GM19395 (cell line): ENCODE results near the gene MYH14.

Source experiments
- ATAC-seq: cut with Tn5 transposase; IDR thresholded peaks from one replicate; pipeline ENCODE4 v1.9.1; 2021; ENCODE audit warnings: mild to moderate bottlenecking, moderate library complexity; ENCODE audit not compliant: unreplicated experiment

The MYH14 gene

DNA sequence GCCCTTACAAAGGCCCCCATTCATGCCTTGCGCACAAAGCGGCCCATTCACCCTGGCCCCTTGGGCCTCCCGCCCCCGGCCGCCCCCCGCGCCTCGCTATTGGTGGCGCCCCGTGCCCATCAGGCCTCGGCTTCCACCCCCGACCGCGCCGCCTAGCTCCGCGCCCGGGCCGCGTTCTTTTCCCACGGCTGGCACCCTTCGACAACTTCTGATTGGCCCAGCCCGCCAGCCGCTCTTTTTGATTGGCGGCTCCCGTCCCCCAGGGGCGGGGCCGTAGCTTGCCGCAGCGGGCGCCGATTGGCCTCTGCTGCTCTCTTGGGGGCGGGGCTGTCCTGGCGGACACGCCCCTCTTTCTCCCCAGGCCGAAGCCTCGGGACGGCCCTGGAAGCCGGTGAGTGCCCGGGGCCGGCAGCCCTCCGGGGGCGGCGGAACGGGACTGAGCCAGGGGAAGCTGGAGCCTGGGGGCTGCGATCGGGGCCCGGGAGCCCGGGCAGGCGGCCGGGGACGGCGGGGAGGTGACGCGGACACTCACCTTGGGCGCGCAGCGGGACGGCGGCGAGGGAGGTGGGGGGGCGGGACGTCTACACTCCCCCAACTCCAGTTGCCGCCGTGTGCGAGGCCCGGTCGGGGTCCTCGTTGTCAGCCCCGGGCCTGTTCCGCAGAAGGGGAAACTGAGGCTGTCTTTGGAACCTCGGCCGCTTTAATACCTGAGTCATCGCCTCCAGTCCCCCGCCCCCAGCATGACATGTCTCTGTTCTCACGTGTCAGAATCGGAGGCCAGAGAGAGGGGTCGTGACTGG, at the start of gene MYH14:
TSS of gene MYH14 (plus strand) at position 342 of the 800 bp plus-strand sequence. CDS start 6,744 bp downstream, outside the sequence.
- no peak for ATAC-seq

DNA sequence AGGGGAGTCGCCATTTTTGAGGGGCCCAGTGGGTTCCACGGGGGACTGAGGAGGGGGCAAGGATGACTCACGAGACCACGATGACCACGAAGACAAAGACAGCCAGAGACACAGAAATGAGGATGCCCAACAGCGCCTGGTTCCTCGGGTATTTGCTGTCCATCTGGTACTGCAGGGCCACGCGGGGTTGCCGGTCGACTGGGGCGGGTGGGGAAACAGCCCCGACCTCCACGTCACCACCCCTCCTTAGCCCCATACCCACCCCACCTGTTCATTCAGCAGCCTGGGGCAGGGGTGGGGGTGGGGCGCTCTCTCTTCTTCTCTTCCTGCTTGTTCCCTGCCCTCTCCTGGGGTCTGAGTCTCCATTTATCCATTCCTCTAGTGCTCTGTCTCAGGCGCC, 48.9 kb upstream of the MYH14 start:
- no peak for ATAC-seq

DNA sequence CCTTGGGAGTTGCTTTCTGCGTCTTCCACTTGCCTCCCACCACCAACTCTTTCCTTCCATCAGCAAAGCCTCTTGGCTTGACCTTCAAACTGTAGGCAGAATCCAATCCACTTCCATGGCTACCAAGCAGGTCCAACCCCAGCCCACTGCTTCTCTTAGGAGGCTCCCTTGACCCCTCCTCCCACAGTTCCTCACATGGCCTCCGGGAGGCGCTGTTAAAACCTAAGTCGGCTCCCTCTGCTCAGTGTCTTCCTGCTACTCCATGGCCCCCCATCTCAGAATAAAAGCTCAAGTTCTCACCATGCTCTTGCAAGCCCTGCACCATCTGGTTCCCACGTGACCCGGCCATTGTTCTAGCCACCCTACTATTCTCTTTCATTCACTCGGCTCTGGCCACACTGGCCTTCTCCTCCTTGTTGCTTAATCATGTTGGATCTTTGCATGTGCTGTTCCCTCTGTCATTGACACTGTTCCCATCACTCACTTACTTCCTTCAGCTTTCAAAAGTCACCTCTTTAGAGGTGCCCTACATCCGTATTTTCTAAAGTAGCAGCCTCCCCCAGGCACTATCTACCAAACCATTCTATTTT, 47.8 kb upstream of the MYH14 start:
- ATAC-seq, result no peak

DNA sequence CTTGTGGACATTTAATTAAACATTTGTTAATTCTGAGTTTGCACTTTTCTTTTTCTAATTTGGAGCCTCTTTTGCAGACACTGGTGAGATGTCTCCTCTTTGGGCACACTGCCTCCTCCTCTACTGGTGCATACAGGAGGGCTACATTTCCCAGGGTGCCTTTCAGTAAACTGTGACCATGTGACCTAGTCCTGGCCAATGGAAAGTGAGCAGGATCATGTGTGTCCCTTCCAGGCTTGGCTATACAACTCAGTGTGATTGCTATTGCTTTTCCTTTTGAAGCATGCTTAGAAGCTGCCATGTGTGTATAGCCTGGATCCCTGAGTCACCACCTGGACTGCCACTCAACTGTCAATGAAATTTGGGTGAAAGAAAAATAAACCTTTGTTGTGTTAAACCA, 44.8 kb upstream of the MYH14 start:
- no peak for ATAC-seq

DNA sequence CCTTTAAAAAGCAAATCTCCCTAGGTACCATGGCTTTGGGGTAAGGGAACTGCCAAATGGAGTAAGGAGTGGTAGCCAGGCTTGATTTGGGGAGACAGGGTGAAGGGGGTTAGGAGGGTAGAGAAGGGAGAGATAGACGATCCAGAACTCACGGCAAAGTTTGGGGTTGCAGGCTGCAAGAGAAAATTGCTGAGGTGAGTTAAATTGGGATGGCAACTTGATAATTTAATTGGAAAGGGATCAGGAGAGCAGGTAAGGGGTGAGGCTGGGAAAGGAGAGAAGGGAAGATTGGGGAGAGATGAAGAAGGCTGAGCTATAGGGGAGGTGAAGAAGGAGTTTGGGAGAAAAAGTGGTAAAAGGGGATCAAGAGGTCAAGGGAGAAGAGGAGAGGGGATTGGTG, 44.3 kb upstream of the MYH14 start:
- no peak for ATAC-seq

DNA sequence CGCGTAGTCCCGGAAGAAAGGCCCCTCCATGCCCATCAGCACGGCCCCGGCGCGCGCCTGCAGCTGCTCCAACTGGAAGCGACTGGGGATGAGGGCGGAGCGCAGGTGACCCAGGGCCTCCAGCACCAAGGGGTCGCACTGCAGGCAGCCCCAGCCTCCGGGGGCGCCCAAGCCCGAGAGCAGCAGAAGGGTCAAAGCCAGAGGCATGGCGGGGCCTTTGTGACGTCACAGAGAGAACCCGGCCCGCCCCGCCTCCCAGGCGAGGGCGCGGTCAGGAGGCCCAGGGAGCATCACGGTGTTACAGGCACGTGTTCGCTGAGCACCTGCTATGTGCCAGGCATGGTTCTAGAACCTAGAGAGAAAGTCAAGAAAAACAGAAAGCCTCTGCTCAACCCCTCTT, 40.4 kb upstream of the MYH14 start, which contains the start of gene IZUMO2:
TSS of gene IZUMO2 (minus strand) at position 294 of the 400 bp plus-strand sequence. CDS start at position 207, 87 bp downstream.
- ATAC-seq, result no peak

DNA sequence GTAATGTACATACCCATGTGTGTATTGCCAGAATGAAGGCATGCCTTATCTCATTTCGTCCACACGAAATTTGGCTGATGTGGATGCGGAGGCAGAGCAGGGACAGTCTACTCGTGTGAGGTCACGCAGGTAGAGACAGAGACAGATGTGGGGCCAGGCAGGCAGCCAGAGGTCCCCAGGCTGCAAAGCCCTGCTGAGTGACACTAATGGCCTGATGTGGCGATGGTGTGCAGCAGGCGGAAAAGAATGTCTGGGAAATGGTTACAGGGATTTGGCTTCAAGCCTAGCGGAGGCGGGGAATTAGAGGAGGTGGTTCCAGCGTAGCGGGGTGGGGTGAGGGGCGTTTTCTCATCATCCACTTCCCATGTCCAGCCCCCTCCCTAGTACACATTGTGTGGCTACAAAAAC, 36.1 kb upstream of the MYH14 start:
- no peak for ATAC-seq

DNA sequence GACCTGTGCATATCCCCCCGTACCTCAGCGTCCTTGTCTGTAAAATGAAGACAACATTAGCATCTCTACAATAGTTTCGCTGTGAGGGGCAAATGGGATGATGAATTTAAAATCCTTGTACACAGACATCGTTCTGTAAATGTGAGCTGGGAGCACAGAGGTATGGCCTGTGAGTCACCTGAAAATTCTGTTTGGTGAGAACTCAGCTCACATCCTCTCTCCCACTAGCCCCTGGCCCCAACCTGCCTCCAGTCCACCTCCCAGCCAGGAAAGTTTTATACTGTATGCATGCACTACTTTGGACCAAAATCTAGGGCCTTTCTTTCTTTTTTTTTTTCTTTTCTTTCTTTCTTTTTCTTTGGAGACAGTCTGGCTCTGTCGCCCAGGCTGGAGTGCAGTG, 31.7 kb upstream of the MYH14 start:
- ATAC-seq, result no peak

DNA sequence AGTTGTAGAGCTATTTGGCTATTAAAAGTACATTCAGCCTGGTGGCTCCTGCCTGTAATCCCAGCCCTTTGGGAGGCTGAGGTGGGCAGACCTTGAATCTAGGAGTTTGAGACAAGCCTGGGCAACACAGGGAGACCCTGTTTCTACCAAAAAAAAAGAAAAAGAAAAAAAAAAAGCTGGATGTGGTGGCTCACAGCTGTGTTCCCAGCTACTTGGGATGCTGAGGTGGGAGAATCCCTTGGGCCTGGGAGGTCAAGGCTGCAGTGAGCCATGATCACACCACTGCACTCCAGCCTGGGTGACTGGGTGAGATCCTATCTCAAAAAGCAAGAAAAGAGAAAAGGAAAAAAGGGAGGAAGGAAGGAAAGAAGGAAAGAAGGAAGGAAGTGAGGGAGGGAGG, 30.7 kb upstream of the MYH14 start:
- ATAC-seq, result no peak

DNA sequence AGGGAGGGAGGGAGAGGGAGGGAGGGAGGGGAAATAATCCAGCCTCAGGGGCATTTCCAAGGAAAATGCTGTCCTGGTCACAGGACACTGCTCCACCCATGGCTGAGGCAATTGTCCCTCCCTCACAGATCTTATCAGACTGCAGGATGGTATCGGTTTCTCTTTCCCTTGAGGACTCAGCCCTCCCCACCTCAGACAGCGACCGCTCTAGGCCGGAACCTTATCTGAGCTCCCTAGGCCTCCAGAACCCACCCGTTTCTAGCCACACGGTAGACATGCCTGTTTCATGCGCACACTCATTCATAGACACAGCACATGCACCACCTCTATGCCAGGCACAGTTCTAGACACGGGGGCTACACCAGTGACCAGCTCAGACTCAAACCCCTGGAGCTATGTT, 30.3 kb upstream of the MYH14 start:
- ATAC-seq, result no peak

DNA sequence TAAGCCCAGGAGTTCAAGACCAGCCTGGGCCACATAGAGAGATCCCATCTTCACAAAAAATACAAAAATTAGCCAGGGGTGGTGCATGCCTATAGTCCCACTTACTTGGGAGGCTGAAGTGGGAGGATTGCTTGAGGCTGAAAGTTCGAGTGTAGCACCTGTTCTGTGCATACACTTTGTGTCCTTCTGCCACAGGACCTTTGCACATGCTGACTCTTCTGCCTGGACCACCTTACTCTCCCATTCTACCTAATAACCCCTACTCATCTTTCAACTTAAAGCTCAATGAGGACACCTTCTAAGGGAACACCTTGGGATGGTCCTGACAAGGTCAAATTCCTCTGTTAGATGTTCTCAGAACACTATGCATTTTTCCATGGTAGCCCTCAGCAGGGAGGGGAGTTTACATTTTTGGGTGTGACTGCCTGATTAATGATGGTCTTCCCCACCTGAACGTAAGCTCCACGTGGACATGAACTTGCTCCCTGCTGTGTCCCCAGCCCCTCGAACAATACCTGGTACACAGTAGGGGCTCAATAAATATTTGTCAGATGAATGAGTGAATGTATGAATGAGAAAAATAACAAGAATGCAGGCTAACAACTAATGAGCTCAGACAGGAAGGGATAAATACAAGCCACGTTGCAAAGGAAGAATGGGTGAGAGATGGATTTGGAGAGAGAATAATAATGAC, 29.2 kb upstream of the MYH14 start:
- no peak for ATAC-seq

DNA sequence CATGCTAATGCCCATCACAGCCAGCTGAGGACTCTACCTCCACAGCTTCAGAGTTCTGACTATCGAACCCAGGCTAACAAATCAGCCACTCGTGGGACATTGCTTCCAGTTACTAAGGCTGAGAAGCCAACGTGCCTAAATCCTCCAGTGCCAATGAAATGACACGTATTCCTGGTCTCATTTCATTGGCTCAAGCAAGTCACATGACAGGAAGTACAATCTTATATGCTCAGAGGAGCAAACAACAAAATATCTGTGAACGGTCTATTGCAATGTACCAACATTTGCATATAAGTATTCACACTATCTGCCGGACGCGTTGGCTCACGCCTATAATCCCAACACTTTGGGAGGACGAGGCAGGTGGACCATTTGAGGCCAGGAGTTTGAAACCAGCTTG, 27.5 kb upstream of the MYH14 start:
- no peak for ATAC-seq

DNA sequence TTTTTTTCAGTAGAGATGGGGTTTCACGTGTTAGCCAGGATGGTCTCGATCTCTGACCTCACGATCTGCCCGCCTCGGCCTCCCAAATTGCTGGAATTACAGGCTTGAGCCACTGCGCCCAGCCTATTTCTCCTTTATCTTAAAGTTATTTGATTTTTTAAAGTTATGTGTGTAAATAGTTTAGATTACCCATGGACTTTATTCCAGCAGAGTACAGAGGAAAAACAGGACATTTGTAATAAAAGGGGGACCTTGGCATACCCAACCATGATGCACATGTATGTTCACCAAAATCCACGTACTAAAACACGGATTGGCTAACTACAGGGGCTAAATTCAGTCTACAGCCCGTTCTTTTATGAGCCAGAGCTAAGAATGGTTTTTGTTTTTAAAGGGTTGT, 26.6 kb upstream of the MYH14 start:
- ATAC-seq, result no peak

DNA sequence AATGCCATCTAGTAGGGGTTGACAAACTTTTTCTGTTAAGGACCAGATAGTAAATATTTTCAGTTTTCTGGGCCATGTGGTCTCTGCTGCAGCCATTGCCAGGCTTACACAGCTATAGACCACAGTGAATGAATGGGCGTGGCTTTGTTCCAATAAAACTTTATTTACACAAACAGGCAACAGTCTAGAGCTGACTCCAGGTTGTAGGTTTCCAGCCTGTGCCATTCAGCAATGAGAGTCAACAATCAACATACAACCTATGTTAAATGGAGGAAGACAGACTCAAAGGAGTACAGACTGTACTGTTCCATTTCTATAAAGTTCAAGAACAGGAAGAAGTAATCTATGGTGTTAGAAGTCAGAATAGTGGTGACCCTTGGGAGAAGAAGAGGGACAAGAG, 25.1 kb upstream of the MYH14 start:
- ATAC-seq, result no peak

DNA sequence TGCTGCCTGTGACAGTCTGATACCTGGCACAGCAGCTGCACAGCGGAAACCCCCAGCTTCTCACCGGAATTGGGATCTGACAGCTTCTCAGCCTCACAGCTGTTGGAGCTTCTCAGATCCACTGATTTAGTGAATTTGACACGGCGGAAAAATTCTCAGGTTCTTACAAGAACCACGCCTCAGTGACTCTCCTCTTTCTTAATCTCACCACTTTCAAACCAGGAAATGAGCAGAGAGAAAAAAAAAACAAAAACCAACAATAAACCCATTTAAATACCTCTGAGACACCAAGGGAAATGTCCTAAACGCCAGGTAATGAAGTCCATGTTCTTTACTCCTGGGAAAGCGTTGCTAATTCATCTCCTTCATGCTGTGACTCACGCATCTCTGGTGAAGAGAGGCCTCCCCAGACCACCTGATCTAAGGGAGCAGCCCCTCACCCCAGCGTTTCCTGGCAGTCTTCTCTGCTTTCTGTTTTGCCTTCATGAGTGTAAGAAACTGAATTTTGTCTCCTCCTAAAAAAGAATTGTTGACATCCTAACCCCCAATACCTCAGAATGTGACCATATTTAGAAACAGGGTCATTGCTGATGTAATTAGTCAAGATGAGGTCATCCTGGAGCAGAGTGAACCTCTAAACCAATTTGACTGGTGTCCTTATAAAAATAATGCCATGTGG, 24.4 kb upstream of the MYH14 start:
- no peak for ATAC-seq

DNA sequence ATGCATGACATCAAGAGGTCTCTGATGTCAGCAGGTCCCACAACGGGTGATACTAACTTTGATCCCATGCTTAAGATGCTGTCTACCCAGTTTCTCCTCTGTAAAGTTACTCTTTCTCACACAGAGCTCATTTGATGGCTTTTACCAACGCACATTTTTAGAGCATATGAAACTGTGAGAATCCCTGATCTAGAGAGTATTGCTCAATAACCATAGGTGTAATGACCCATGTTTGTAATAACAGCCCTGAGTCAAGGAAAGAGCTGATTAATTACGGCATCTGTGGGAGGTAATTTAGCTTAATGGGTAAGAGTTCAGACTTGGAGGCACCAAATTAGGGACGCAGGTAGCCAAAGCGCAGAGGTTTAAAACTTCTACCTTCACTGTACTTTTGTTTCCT, 22.3 kb upstream of the MYH14 start:
- ATAC-seq, result no peak

DNA sequence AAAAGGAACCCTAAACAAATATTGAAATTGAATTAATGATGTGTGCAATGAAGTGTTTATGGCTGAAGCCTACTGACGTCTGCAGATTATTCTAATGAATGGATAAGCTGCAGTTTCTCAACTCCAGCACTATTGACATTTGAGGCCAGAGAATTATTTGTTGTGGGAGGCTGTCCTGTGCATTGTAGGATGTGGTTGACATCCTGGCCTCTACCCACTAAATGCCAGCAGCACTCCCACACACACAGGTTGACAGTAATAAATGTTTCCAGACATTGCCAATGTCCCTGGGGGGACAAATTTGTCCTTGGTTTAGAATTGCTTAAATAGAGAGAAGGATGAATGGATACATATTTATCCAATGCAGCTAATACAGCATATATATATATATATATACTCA, 19.2 kb upstream of the MYH14 start:
- no peak for ATAC-seq

DNA sequence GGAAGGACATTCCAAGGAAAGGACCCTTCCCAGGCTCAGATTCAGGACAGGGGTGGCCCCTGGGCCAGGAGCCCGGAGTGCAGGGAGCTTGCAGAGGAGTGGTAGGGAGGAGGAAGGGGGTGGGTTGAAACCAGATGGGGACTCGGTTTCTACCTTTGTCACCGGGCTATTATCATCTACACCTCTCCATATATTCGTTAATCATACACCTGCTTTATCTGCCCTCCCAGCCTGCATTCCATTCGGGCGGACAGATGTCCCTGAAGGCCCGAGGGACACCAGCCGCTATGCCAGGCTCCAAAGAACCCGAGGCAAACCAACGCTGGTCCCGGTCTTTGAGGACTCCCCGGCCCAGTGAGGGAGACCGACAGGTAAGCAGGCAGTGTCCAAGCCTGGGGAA, 15.5 kb upstream of the MYH14 start:
- ATAC-seq, result no peak

DNA sequence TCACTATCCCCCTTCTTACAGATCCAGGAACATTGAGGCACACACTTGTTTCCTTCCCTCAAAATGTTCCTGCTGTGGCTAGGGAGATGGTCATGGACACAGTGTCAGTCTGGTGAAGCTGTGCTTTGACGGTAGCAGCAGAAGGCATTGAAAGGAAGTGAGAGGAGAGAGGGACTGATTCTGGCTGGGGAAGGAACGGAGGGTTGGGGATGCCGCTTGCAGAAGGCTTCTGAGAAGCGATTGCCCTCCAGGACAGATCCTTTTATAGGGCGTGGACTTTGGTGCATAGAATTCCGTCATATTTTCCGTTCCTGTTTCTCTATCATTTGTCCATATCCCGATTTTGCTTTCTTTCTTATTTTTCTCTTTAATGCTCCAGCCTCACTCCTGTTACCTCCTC, 14.1 kb upstream of the MYH14 start:
- ATAC-seq, result no peak

DNA sequence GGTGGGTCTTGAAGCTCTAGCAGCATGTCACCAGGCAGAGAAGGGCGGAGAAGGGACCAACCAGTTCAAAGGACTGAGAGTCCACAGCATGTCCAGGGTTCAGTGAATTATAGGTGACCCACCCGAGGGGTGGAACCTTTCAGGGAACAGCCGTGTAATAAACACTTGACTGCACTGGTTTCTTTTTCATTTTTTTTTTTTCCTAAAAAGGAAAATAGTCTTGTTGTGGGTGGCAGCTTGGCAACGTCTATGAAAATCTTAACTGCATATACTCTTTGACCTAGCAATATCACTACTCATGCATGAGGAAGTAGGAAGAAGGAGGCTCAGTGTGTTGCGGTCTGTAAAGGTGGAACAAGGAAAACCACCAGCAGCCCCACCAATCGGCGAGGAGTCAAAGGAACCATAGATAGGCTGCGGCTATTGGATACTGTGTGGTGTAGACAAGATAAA, 13.0 kb upstream of the MYH14 start:
- ATAC-seq, result no peak

DNA sequence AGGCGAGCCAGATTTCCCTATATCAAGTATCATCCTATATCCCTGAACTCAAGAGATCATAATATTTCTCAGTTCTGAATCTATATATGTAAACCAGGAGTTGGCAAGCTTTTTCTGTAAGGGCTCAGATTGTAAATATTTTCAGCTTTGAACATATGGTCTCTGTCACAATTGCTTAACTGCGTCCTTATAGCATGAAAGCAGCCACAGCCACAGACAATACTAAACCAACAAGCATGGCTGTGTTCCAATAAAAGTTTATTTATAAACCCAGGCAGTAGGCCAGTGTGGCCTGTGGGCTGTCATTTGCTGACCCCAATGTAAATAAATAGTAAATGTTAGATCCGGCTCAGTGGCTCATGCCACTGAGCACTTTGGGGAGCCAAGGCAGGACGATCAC, 12.2 kb upstream of the MYH14 start:
- no peak for ATAC-seq
